H1 (cell line): ENCODE results near the gene MIX23. TPM values are rescaled to one million over a fixed set of nuclear protein-coding genes. Genes with fewer than 3 reads are reported as not detected.
A peak's percentile ranks its signal among the peaks of the same experiment; 100 is the strongest.

Experiments
- CTCF ChIA-PET: fragments of 300-600 bp; sonication (Branson Sonifier 250); formaldehyde crosslinking; loops from one replicate; lab custom pipeline; 2021; ENCODE audit not compliant: partially characterized antibody; lab: Charles Lee
- POLR2A ChIA-PET: fragments of 300-600 bp; sonication (Branson Sonifier 250); formaldehyde crosslinking; loops from one replicate; lab custom pipeline; 2021; ENCODE audit warnings: inconsistent platforms; ENCODE audit not compliant: partially characterized antibody; lab: Charles Lee
- DNase-seq, 2 experiments: peaks; one replicate each; pipeline versions ENCODE4 v3.0.0 to v3.0.0-alpha.2; 2010 to 2022; ENCODE audit warnings: low spot score in 2 of 2, low read depth in 1 of 2, mixed read lengths in 1 of 2
- FAIRE-seq: peaks from 2 replicates; lab custom pipeline; 2011; peaks lifted over from hg19 to GRCh38; lab: Jason Lieb, UNC
- H2AFZ ChIP-seq: 2 replicates; pipeline ENCODE4 v1.8.1; 2012; ENCODE audit warnings: low read length, inconsistent platforms
- H2AK5ac ChIP-seq: 2 replicates; pipeline ENCODE4 v1.6.1; 2013; ENCODE audit warnings: low read depth, low read length
- H2BK120ac ChIP-seq: replicated peaks from 2 replicates; pipeline ENCODE3; 2013; ENCODE audit warnings: low read depth, low read length, inconsistent platforms
- H2BK12ac ChIP-seq: 2 replicates; pipeline ENCODE4 v1.6.1; 2013; ENCODE audit warnings: low read depth, low read length
- H2BK15ac ChIP-seq: 2 replicates; pipeline ENCODE4 v1.6.1; 2013; ENCODE audit warnings: low read length
- H2BK20ac ChIP-seq: 2 replicates; pipeline ENCODE4 v1.6.1; 2013; ENCODE audit warnings: low read length
- H2BK5ac ChIP-seq: 2 replicates; pipeline ENCODE4 v1.6.1; 2013; ENCODE audit warnings: low read depth, low read length
- H3K14ac ChIP-seq: 2 replicates; pipeline ENCODE4 v1.6.1; 2013; ENCODE audit warnings: inconsistent platforms; ENCODE audit not compliant: insufficient read length
- H3K18ac ChIP-seq: 2 replicates; pipeline ENCODE4 v1.6.1; 2013; ENCODE audit warnings: low read length; ENCODE audit errors: extremely low read depth
- H3K23ac ChIP-seq: 2 replicates; pipeline ENCODE4 v1.6.1; 2013; ENCODE audit warnings: inconsistent platforms; ENCODE audit not compliant: insufficient read length
- H3K23me2 ChIP-seq: 2 replicates; pipeline ENCODE4 v1.6.1; 2013; ENCODE audit warnings: low read depth, low read length
- H3K27ac ChIP-seq: 2 replicates; pipeline ENCODE4 v1.6.1; 2011; ENCODE audit warnings: low read depth, low read length, inconsistent platforms
- H3K27me3 ChIP-seq, 4 experiments: replicated peaks in 1 of 4; 1 replicate in 1 of 4; 2 replicates in 3 of 4; pipeline versions ENCODE4 v1.6.1 to v1.8.1; 2011 to 2013; ENCODE audit warnings: low read length in 3 of 4, mild to moderate bottlenecking in 3 of 4, inconsistent platforms in 2 of 4, mixed read lengths in 2 of 4, moderate library complexity in 1 of 4; ENCODE audit not compliant: control insufficient read depth in 3 of 4, insufficient read depth in 3 of 4; ENCODE audit errors: extremely low read depth in 1 of 4
- H3K36me3 ChIP-seq, 4 experiments: 2 replicates each; pipeline versions ENCODE4 v1.6.1 to v1.8.1; 2011 to 2013; ENCODE audit warnings: mild to moderate bottlenecking in 4 of 4, low read length in 3 of 4, moderate library complexity in 2 of 4, control low read depth in 1 of 4, inconsistent platforms in 1 of 4; ENCODE audit not compliant: insufficient read depth in 4 of 4, control insufficient read depth in 2 of 4
- H3K4ac ChIP-seq: replicated peaks from 2 replicates; pipeline ENCODE3; 2013; ENCODE audit warnings: low read length, low read depth, mixed read lengths, inconsistent platforms; ENCODE audit not compliant: insufficient read length
- H3K4me1 ChIP-seq, 4 experiments: replicated peaks in 1 of 4; 1 replicate in 1 of 4; 2 replicates in 3 of 4; pipeline versions ENCODE4 v1.6.1 to v1.8.1; 2011 to 2013; ENCODE audit warnings: low read length in 3 of 4, inconsistent platforms in 2 of 4, mixed read lengths in 1 of 4; ENCODE audit not compliant: insufficient read depth in 4 of 4, control insufficient read depth in 3 of 4
- H3K4me2 ChIP-seq, 2 experiments: 2 replicates each; pipeline versions ENCODE4 v1.6.1 to v1.8.1; 2011 to 2013; ENCODE audit warnings: low read depth in 2 of 2, low read length in 2 of 2, control low read depth in 1 of 2, inconsistent platforms in 1 of 2, mild to moderate bottlenecking in 1 of 2; ENCODE audit not compliant: insufficient read depth in 1 of 2
- H3K4me3 ChIP-seq, 4 experiments: fragments of 200-600, 300-600 bp in 1 of 4; sonication (generic), shearing (Covaris generic), sonication (Bioruptor Twin) in 1 of 4; 2 replicates each; pipeline versions ENCODE4 v1.5.1 to v1.8.1; 2011 to 2016; ENCODE audit warnings: low read length in 4 of 4, low read depth in 3 of 4, control low read depth in 2 of 4, inconsistent platforms in 2 of 4, mild to moderate bottlenecking in 2 of 4, mixed read lengths in 1 of 4, moderate library complexity in 1 of 4; ENCODE audit not compliant: insufficient read depth in 2 of 4; ENCODE audit errors: extremely low read depth in 1 of 4
- H3K56ac ChIP-seq: replicated peaks from 2 replicates; pipeline ENCODE3; 2013; ENCODE audit warnings: low read depth, mild to moderate bottlenecking, mixed read lengths, low read length, inconsistent platforms; ENCODE audit not compliant: insufficient read length
- H3K79me1 ChIP-seq: 2 replicates; pipeline ENCODE4 v1.6.1; 2013; ENCODE audit warnings: low read depth, low read length, control low read depth
- H3K79me2 ChIP-seq, 2 experiments: 2 replicates each; pipeline versions ENCODE4 v1.6.1 to v1.8.1; 2012 to 2013; ENCODE audit warnings: low read length in 2 of 2, mild to moderate bottlenecking in 2 of 2, inconsistent platforms in 1 of 2; ENCODE audit not compliant: insufficient read depth in 2 of 2, control insufficient read depth in 1 of 2
- H3K9ac ChIP-seq, 4 experiments: replicated peaks in 1 of 4; 1 replicate in 1 of 4; 2 replicates in 3 of 4; pipeline versions ENCODE4 v1.6.1 to v1.8.1; 2011 to 2013; ENCODE audit warnings: low read depth in 3 of 4, low read length in 3 of 4, control low read depth in 2 of 4, mild to moderate bottlenecking in 2 of 4, moderate library complexity in 2 of 4, inconsistent platforms in 1 of 4; ENCODE audit errors: extremely low read depth in 1 of 4
- H3K9me3 ChIP-seq, 2 experiments: 2 replicates each; pipeline versions ENCODE4 v1.6.1 to v1.8.1; 2012 to 2013; ENCODE audit warnings: mild to moderate bottlenecking in 2 of 2, moderate library complexity in 2 of 2, control low read depth in 1 of 2, inconsistent platforms in 1 of 2, low read depth in 1 of 2, low read length in 1 of 2, mixed read lengths in 1 of 2; ENCODE audit not compliant: insufficient read depth in 2 of 2
- H4K20me1 ChIP-seq, 2 experiments: replicated peaks in 1 of 2; 2 replicates each; pipeline versions ENCODE3 to v1.8.1; 2011 to 2013; ENCODE audit warnings: inconsistent platforms in 2 of 2, low read length in 2 of 2, mild to moderate bottlenecking in 1 of 2; ENCODE audit not compliant: insufficient read depth in 2 of 2, control insufficient read depth in 1 of 2
- H4K5ac ChIP-seq: 2 replicates; pipeline ENCODE4 v1.6.1; 2013; ENCODE audit warnings: low read length, low read depth, mixed read lengths, inconsistent platforms; ENCODE audit not compliant: insufficient read length
- H4K8ac ChIP-seq: 2 replicates; pipeline ENCODE4 v1.8.0; 2013; ENCODE audit warnings: mild to moderate bottlenecking, moderate library complexity, low read length, inconsistent platforms; ENCODE audit not compliant: insufficient read depth; ENCODE audit errors: extremely low read depth
- H4K91ac ChIP-seq: replicated peaks from 2 replicates; pipeline ENCODE3; 2013; ENCODE audit warnings: low read length, mixed read lengths, inconsistent platforms; ENCODE audit not compliant: insufficient read length
- ATF3 ChIP-seq: IDR thresholded peaks from 2 replicates; pipeline ENCODE4 v1.6.1; 2011; ENCODE audit warnings: low read depth, mild to moderate bottlenecking, low read length; ENCODE audit not compliant: insufficient read depth
- BACH1 ChIP-seq: IDR thresholded peaks from 2 replicates; pipeline ENCODE4 v1.6.1; 2012; ENCODE audit warnings: low read length, improper control_type of control experiment
- CEBPB ChIP-seq: IDR thresholded peaks from 2 replicates; pipeline ENCODE4 v1.6.1; 2012; ENCODE audit warnings: low read depth, low read length
- HDAC2 ChIP-seq, 2 experiments: fragments of 300-600 bp in 1 of 2; sonication (generic) in 1 of 2; IDR thresholded peaks; 2 replicates each; pipeline ENCODE4 v1.6.1; 2011 to 2012; ENCODE audit warnings: low read depth in 2 of 2, low read length in 2 of 2, mild to moderate bottlenecking in 2 of 2, moderate library complexity in 2 of 2, borderline replicate concordance in 1 of 2, inconsistent platforms in 1 of 2
- JUND ChIP-seq: IDR thresholded peaks from 2 replicates; pipeline ENCODE4 v1.6.1; 2011; ENCODE audit warnings: mild to moderate bottlenecking, improper control_type of control experiment, low read length
- MAFK ChIP-seq: IDR thresholded peaks from 2 replicates; pipeline ENCODE4 v1.6.1; 2012; ENCODE audit warnings: low read depth, mild to moderate bottlenecking, improper control_type of control experiment, low read length
- NRF1 ChIP-seq: IDR thresholded peaks from 2 replicates; pipeline ENCODE4 v1.6.1; 2011; ENCODE audit warnings: mild to moderate bottlenecking, low read depth, low read length, improper control_type of control experiment
- POLR2AphosphoS5 ChIP-seq: IDR thresholded peaks from 2 replicates; pipeline ENCODE4 v1.6.1; 2011; ENCODE audit warnings: low read depth, low read length
- WGBS, 2 experiments: shearing (Covaris generic) in 1 of 2; methylation state at CpG; one replicate each; pipeline versions ENCODE4 v1.1.6 to v1.1.7; 2013 to 2015; ENCODE audit warnings: low lambda C conversion rate in 2 of 2, mixed read lengths in 2 of 2, inconsistent platforms in 1 of 2, low coverage in 1 of 2, missing lambda C conversion rate in 1 of 2; ENCODE audit not compliant: insufficient replicate concordance in 2 of 2, insufficient coverage in 1 of 2, insufficient read length in 1 of 2; ENCODE audit errors: extremely low coverage in 1 of 2, missing lambda C conversion rate in 1 of 2; 5-methylcytosine and 5-hydroxymethylcytosine counted together
- long read RNA-seq, 2 experiments: library from RNA in 1 of 2; library from capped mRNA in 1 of 2; stranded (forward); transcript quantifications; one replicate each; pipeline ENCODE4 v2.0.0, GENCODE V29; 2021; ENCODE audit warnings: inconsistent platforms in 1 of 2
- polyA minus RNA-seq, 3 experiments: library from RNA; depleted of rRNA, polyadenylated mRNA; stranded (reverse); fragments of >200 nt; gene quantifications; 1 replicate in 2 of 3; 2 replicates in 1 of 3; pipeline ENCODE4 v1.2.3, GENCODE V29; 2011
- polyA plus RNA-seq, 7 experiments: library from polyadenylated mRNA; depleted of rRNA in 3 of 7; stranded (reverse) in 5 of 7; unstranded in 2 of 7; fragments of >200 nt in 5 of 7; fragments of 200-250 nt in 2 of 7; gene quantifications; 1 replicate in 5 of 7; 2 replicates in 1 of 7; 4 replicates in 1 of 7; pipeline versions ENCODE4 v1.2.1 to v1.2.3, GENCODE V29; 2011 to 2013; ENCODE audit warnings: missing spikeins in 2 of 7, mixed read lengths in 2 of 7
- total RNA-seq: library from RNA; stranded (reverse); fragmentation: NEBNext Ultra II Directional; extraction: Animal tissue kit (Norgen Biotek cat#: 25700); gene quantifications from 2 replicates; pipeline ENCODE4 v1.2.1, GENCODE V29; 2021

Gene MIX23
- total RNA-seq: 69.6 and 90.1 TPM in 2 replicates
- polyA plus RNA-seq (2011; rRNA removed): 10.9 and 22.1 TPM in 2 replicates
- polyA plus RNA-seq (2011; cell fraction: cytosol; rRNA removed): 36.9 TPM
- polyA plus RNA-seq (2011; cell fraction: nucleus; rRNA removed): 9.0 TPM
- polyA plus RNA-seq (2012, experiment 1 of 2): 31.4 to 83.1 TPM (median 39.3 TPM) in 4 replicates
- 31.0 TPM for polyA plus RNA-seq (2012, experiment 2 of 2)
- 78.4 TPM for polyA plus RNA-seq (2013, experiment 1 of 2)
- 76.4 TPM for polyA plus RNA-seq (2013, experiment 2 of 2)
- 12.1 and 14.5 TPM in 2 replicates for polyA minus RNA-seq (2011; rRNA and poly(A)+ RNA removed)
- polyA minus RNA-seq (2011; cell fraction: cytosol; rRNA and poly(A)+ RNA removed): 14.8 TPM
- polyA minus RNA-seq (2011; cell fraction: nucleus; rRNA and poly(A)+ RNA removed): 17.7 TPM
- long read RNA-seq, experiment 1, transcript CCDC58-201 (5 exons, 720 nt): major isoform, 27 of 53 reads
- long read RNA-seq, experiment 1, partial matches to known transcripts: 14 of 53 reads
- long read RNA-seq, experiment 1, other reads (novel, unspliced or antisense): 11 of 53 reads
- long read RNA-seq, experiment 2, partial matches to known transcripts: 0 of 6 reads
- long read RNA-seq, experiment 2, other reads (novel, unspliced or antisense): 3 of 6 reads

- Histone ChIP-seq H3K23me2 (peaks cover 11% of the 10 kb centered on the region), H3K18ac (peak within 1 kb of the TSS; percentile 88; the same call in 1 of the 2 replicates), H2BK120ac (peak within 1 kb of the TSS; percentile 2), H3K4me3 (peak within 1 kb of the TSS; percentile 78 to 96 (median 94)), H3K9me3 (no peaks in the 10 kb centered on the region), H3K27ac (peak within 1 kb of the TSS; percentile 80), H2BK5ac (peak within 1 kb of the TSS; percentile 76), H4K5ac (peak within 1 kb of the TSS; percentile 98), H4K91ac (peak within 1 kb of the TSS; percentile 84), H3K4ac (peak within 1 kb of the TSS; percentile 88), H3K36me3 (peaks cover 0 to 7% (median 1%) of the 10 kb centered on the region in 4 experiments; a peak in 2 of 8 replicates), H3K4me1 (peaks cover 0 to 6% (median 3%) of the 10 kb centered on the region in 4 experiments; a peak in 4 of 7 replicates), H3K23ac (no peak within 1 kb of the TSS), H4K8ac (peak within 1 kb of the TSS; percentile 99), H3K27me3 (no peaks in the 10 kb centered on the region), H2BK15ac (no peak within 1 kb of the TSS), H2AK5ac (no peak within 1 kb of the TSS), H4K20me1 (no peaks in the 10 kb centered on the region), H2BK20ac (no peak within 1 kb of the TSS), H3K9ac (peak within 1 kb of the TSS; percentile 86 to 96 (median 90)), H3K56ac (peak within 1 kb of the TSS; percentile 74), H3K79me1 (no peaks in the 10 kb centered on the region; the same call in 1 of the 2 replicates), H3K4me2 (peak within 1 kb of the TSS; percentile 85), H3K79me2 (peaks cover 3 to 77% of the 10 kb centered on the region in 2 experiments; a peak in 3 of 4 replicates), H2AFZ (peak within 1 kb of the TSS; percentile 90), H2BK12ac (no peak within 1 kb of the TSS; the same call in 1 of the 2 replicates), H3K14ac (no peak within 1 kb of the TSS)
- DNase-seq (peak; percentile 47 to 94), FAIRE-seq (no peak)
- ChIA-PET POLR2A (interaction anchor here (0.8 to 3.2 kb wide), 19 partner anchors 9 to 1775 kb away, joined by 3 to 29 read pairs (median 4); partner anchors contain the start of genes HSPBAP1, KPNA1 and WDR5B), CTCF (interaction anchor here (1.0 to 1.4 kb wide), 3 partner anchors 8 to 296 kb away, joined by 3 to 7 read pairs (median 3); no protein-coding TSS in a partner anchor)
- whole genome bisulfite sequencing, 2 experiments: 2% methylated on average over 29 of the region's 31 CpGs; no CpG with 5 or more reads in 1 of the 2 experiments
- no peak for TF ChIP-seq NRF1
- no peak for TF ChIP-seq ATF3
- no peak for TF ChIP-seq MAFK
- no peak; the same call in 1 of the 2 replicates for TF ChIP-seq BACH1
- peak; percentile 89 for TF ChIP-seq POLR2AphosphoS5
- no peak for TF ChIP-seq JUND
- peak in 1 of 2 experiments; percentile 99; a peak in 2 of 4 replicates for TF ChIP-seq HDAC2 (IDR thresholded peaks at IDR 0.05; ENCODE audit: borderline replicate concordance in 1 of 2, low read depth in 2 of 2, low read length in 2 of 2)
- no peak for TF ChIP-seq CEBPB
Observed at GRCh38 chr3:122382888-122383666, at the start of gene MIX23. Gene MIX23, minus strand, starts transcription at chr3:122383231. Its CDS starts 7 bp downstream, at chr3:122383224.
